GM08714 (cell line): Measurements from ENCODE around the gene EPX.

ENCODE experiments used
- H3K4me3 ChIP-seq: fragments of 200-500 bp; sonication (Bioruptor generic); 2 replicates; pipeline ENCODE4 v1.5.1; 2014; ENCODE audit warnings: mild to moderate bottlenecking, low read length, inconsistent platforms
- ZNF274 ChIP-seq: IDR thresholded peaks from 2 replicates; pipeline ENCODE4 v1.6.1; 2012; ENCODE audit warnings: mild to moderate bottlenecking, low read depth, low read length

Gene EPX

GRCh38 chr17:58229384-58229783 lies 36.9 kb downstream of the EPX start:
- no peak for TF ChIP-seq ZNF274
- H3K4me3 ChIP-seq, result no peak overlapping the region

GRCh38 chr17:58229881-58230280 lies 37.4 kb downstream of the EPX start:
- no peak for TF ChIP-seq ZNF274
- no peak overlapping the region for H3K4me3 ChIP-seq

- H3K4me3 ChIP-seq, result no peak overlapping the region
- no peak for TF ChIP-seq ZNF274
Measured at GRCh38 chr17:58231641-58232040, 39.1 kb downstream of the EPX start.

- no peak for TF ChIP-seq ZNF274
- H3K4me3 ChIP-seq, result no peak overlapping the region; the same call in 1 of the 2 replicates
Measured at GRCh38 chr17:58232707-58233156, 40.2 kb downstream of the EPX start.

GRCh38 chr17:58233543-58233942 lies 41.0 kb downstream of the EPX start:
- H3K4me3 ChIP-seq, result no peak overlapping the region
- TF ChIP-seq ZNF274, result no peak

- no peak overlapping the region for H3K4me3 ChIP-seq
- TF ChIP-seq ZNF274, result no peak
Measured at GRCh38 chr17:58234512-58234911, 42.0 kb downstream of the EPX start.

- TF ChIP-seq ZNF274, result no peak
- no peak overlapping the region for H3K4me3 ChIP-seq
Measured at GRCh38 chr17:58235821-58236220, 43.3 kb downstream of the EPX start.

- TF ChIP-seq ZNF274, result no peak
- H3K4me3 ChIP-seq, result no peak overlapping the region
Measured at GRCh38 chr17:58236394-58236793, 43.9 kb downstream of the EPX start.

GRCh38 chr17:58238147-58238634 lies 45.7 kb downstream of the EPX start, which contains the start of gene LPO:
Gene LPO, plus strand, starts transcription at chr17:58238584. Its CDS starts 4,396 bp downstream, at chr17:58242980.
- TF ChIP-seq ZNF274, result no peak
- no peak within 1 kb of the TSS for H3K4me3 ChIP-seq

GRCh38 chr17:58239987-58240386 lies 47.5 kb downstream of the EPX start:
- TF ChIP-seq ZNF274, result no peak
- H3K4me3 ChIP-seq, result no peak overlapping the region

- no peak overlapping the region for H3K4me3 ChIP-seq
- no peak for TF ChIP-seq ZNF274
Measured at GRCh38 chr17:58242171-58242784, 49.8 kb downstream of the EPX start.

GRCh38 chr17:58244963-58245362 lies 52.4 kb downstream of the EPX start:
- no peak for TF ChIP-seq ZNF274
- no peak overlapping the region for H3K4me3 ChIP-seq

- no peak for TF ChIP-seq ZNF274
Measured at GRCh38 chr17:58245428-58246103, 53.0 kb downstream of the EPX start.

GRCh38 chr17:58246104-58246740 lies 53.7 kb downstream of the EPX start:
- no peak for TF ChIP-seq ZNF274
- H3K4me3 ChIP-seq, result no peak overlapping the region

More at GRCh38 chr17:58245428-58246103, 53.0 kb downstream of the EPX start:
- H3K4me3 ChIP-seq, result no peak overlapping the region

GRCh38 chr17:58246781-58247180 lies 54.3 kb downstream of the EPX start:
- TF ChIP-seq ZNF274, result no peak
- H3K4me3 ChIP-seq, result no peak overlapping the region
